ENCODE data around the gene MAP3K21. TPM values are rescaled to one million over a fixed set of nuclear protein-coding genes. Genes with fewer than 3 reads are reported as not detected.

The MAP3K21 gene
- total and polyA plus RNA-seq, 2 of the 8 experiments (the other 6 are each of a cell fraction or from before 2014, with no cell fraction given) = 21.2 to 21.8 TPM

DNA sequence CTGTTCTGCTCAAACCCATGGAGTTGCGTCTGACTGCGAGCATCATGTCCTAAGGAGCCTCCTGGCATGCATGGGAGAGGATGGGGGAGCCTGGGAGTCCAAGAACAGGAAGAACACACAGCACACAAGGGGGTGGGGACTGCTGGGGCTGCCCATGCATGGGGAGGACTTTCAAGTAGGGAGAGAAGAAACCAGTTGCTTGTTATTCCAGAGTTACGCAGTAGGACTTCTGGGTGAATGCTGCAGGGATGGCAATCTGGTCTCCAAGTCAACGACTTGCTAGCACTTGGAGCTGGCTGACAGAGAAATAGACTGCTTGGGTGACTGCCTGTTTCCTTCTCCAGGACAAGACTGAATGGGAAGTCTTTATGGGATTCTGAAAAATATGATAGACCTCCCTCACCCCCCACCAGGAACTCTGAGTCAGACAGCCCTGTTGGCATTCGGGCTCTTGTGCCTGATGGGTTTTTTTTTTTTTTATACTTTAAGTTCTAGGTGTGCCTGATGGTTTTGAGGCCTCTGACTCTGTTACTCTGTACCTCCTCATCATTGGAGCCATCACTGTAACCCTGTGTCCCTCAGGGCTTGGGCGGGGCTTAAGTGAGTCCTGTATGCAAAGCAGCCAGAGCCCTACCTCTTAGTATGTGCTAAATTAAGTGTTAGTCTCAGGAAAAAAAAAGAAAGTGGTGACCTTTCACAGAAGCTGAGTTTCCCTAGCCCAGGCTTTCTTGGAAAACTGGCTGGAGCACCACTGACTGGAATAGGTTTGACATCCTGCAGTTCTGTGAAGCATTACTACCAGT, 30.3 kb downstream of the MAP3K21 start:
- Histone ChIP-seq H2BK120ac (replicated peaks; ENCODE audit: low read depth, low read length) (no peak overlapping the region), H3K36me3 (ENCODE audit: control insufficient read depth in 2 of 4, insufficient read depth in 4 of 4, low read length in 3 of 4) (peaks cover 0 to 9% (median 3%) of the 10 kb centered on the region in 4 experiments; a peak in 5 of 8 replicates), H3K4ac (replicated peaks; ENCODE audit: insufficient read length, low read depth, low read length) (no peak overlapping the region), H2AK5ac (ENCODE audit: low read depth, low read length) (no peak overlapping the region), H4K20me1 (replicated peaks in 1 of 2; ENCODE audit: control insufficient read depth in 1 of 2, insufficient read depth in 2 of 2, low read length in 2 of 2) (no peaks in the 10 kb centered on the region), H2BK12ac (ENCODE audit: low read depth, low read length) (no peak overlapping the region), H2BK15ac (ENCODE audit: low read length) (no peak overlapping the region), H3K9ac (replicated peaks in 1 of 4; ENCODE audit: extremely low read depth in 1 of 4, low read depth in 3 of 4, low read length in 3 of 4) (no peak overlapping the region), H2BK20ac (ENCODE audit: low read length) (no peak overlapping the region), H2AFZ (ENCODE audit: low read length) (no peak overlapping the region), H4K91ac (replicated peaks; ENCODE audit: insufficient read length, low read length) (no peak overlapping the region), H3K9me3 (ENCODE audit: insufficient read depth in 2 of 2, low read depth in 1 of 2, low read length in 1 of 2) (no peaks in the 10 kb centered on the region), H3K23ac (ENCODE audit: insufficient read length) (no peak overlapping the region), H3K4me1 (replicated peaks in 1 of 4; ENCODE audit: control insufficient read depth in 3 of 4, insufficient read depth in 4 of 4, low read length in 3 of 4) (no peaks in the 10 kb centered on the region; a peak in 1 of 7 replicates), H2BK5ac (ENCODE audit: low read depth, low read length) (no peak overlapping the region), H3K18ac (ENCODE audit: extremely low read depth, low read length) (no peak overlapping the region), H3K27me3 (replicated peaks in 1 of 4; ENCODE audit: control insufficient read depth in 3 of 4, extremely low read depth in 1 of 4, insufficient read depth in 3 of 4, low read length in 3 of 4) (no peaks in the 10 kb centered on the region), H3K27ac (ENCODE audit: low read depth, low read length) (no peak overlapping the region), H3K4me3 (ENCODE audit: extremely low read depth in 1 of 4, insufficient read depth in 2 of 4, low read depth in 3 of 4, low read length in 4 of 4) (no peak overlapping the region), H3K14ac (ENCODE audit: insufficient read length) (no peak overlapping the region), H3K4me2 (ENCODE audit: insufficient read depth in 1 of 2, low read depth in 2 of 2, low read length in 2 of 2) (no peak overlapping the region), H3K79me1 (ENCODE audit: low read depth, low read length) (no peaks in the 10 kb centered on the region), H3K56ac (replicated peaks; ENCODE audit: insufficient read length, low read depth, low read length) (no peak overlapping the region), H3K79me2 (ENCODE audit: control insufficient read depth in 1 of 2, insufficient read depth in 2 of 2, low read length in 2 of 2) (no peaks in the 10 kb centered on the region), H4K8ac (ENCODE audit: extremely low read depth, insufficient read depth, low read length) (no peak overlapping the region), H3K23me2 (ENCODE audit: low read depth, low read length) (no peaks in the 10 kb centered on the region), H4K5ac (ENCODE audit: insufficient read length, low read depth, low read length) (no peak overlapping the region)
- POLR2A ChIA-PET (ENCODE audit: partially characterized antibody) = interaction anchor here (1.4 to 1.5 kb wide), 2 partner anchors 10 to 240 kb away, joined by 4 read pairs; no protein-coding TSS in a partner anchor
- FAIRE-seq (no peak), DNase-seq (ENCODE audit: low read depth in 1 of 2, low spot score in 2 of 2) (no peak)
- TF ChIP-seq POLR2A (IDR thresholded peaks at IDR 0.05; ENCODE audit: control extremely low read depth in 1 of 2, low read depth in 2 of 2, low read length in 2 of 2) = no peak
- WGBS, 2 experiments (ENCODE audit: extremely low coverage in 1 of 2, insufficient coverage in 1 of 2, insufficient read length in 1 of 2, insufficient replicate concordance in 2 of 2, low coverage in 1 of 2, low lambda C conversion rate in 2 of 2, missing lambda C conversion rate in 1 of 2) = 89% methylated on average over 6 of the region's 6 CpGs; no CpG with 5 or more reads in 1 of the 2 experiments
- CTCF ChIA-PET (ENCODE audit: partially characterized antibody) = interaction anchor here (0.6 to 0.7 kb wide), 3 partner anchors 8 to 56 kb away, joined by 3 to 4 read pairs (median 3); no protein-coding TSS in a partner anchor

Measured in H1 (cell line).